Measurements from ENCODE around the gene SLC5A2. TPM values are rescaled to one million over a fixed set of nuclear protein-coding genes. Genes with fewer than 3 reads are reported as not detected.

SLC5A2 gene
- total RNA-seq, 1 experiment from 2014 or later, result 0.13 TPM

GRCh38 chr16:31507929-31508705 is 25.2 kb downstream of the SLC5A2 start, which contains the start of gene RUSF1:
Gene RUSF1, minus strand, starts transcription at chr16:31508391. Its CDS starts 18 bp downstream, at chr16:31508373.
- ChIA-PET CTCF (interaction anchor here (0.5 to 1.1 kb wide), 2 partner anchors 190 to 383 kb away, joined by 3 to 7 read pairs; no protein-coding TSS in a partner anchor), POLR2A (ENCODE audit: unreplicated experiment) (interaction anchor here (0.5 to 1.0 kb wide), 4 partner anchors 47 to 205 kb away, joined by 3 to 7 read pairs (median 4); partner anchors contain the start of gene ARMC5)
- H3F3A ChIP-seq (ENCODE audit: insufficient read depth, low read depth), result peaks cover 4% of the 10 kb centered on the region; the same call in 1 of the 2 replicates
- H3K9me2 ChIP-seq (ENCODE audit: insufficient read depth), result no peaks in the 10 kb centered on the region
- BruUV-seq (replicated peaks), result TSS peak; percentile 43
- H3K36me3 ChIP-seq (ENCODE audit: low read depth), result no peaks in the 10 kb centered on the region
- H4K20me1 ChIP-seq (ENCODE audit: insufficient read depth), result no peaks in the 10 kb centered on the region
- DNase-seq, result peak; percentile 79 to 91
- TF ChIP-seq CTCF (conservative IDR thresholded peaks at IDR 0.05) (no peak), EZH2 (IDR thresholded peaks at IDR 0.05; ENCODE audit: low read depth) (no peak)
- H3K4me2 ChIP-seq, result peak within 1 kb of the TSS; percentile 91
- peaks cover 22% of the 10 kb centered on the region for H3K4me1 ChIP-seq (replicated peaks; ENCODE audit: insufficient read depth)
- peak within 1 kb of the TSS; percentile 69 for H3K27ac ChIP-seq
- peak within 1 kb of the TSS; percentile 95 for H2AFZ ChIP-seq
- intact Hi-C loops (cut with micrococcal nuclease; ENCODE audit: unreplicated experiment), result loop anchor here (1.0 to 5.0 kb wide), 3 partner anchors 31 to 204 kb away; partner anchors contain the start of gene ARMC5
- H3K4me3 ChIP-seq, result peak within 1 kb of the TSS; percentile 69
- peaks cover 29% of the 10 kb centered on the region for H3K79me2 ChIP-seq (ENCODE audit: low read depth)
- no peaks in the 10 kb centered on the region; the same call in 1 of the 2 replicates for H3K27me3 ChIP-seq (ENCODE audit: insufficient read depth, low read depth)
- no peaks in the 10 kb centered on the region for H3K9me3 ChIP-seq (ENCODE audit: insufficient read depth, low read depth)

GRCh38 chr16:31508706-31509195 is 25.8 kb downstream of the SLC5A2 start:
- H2AFZ ChIP-seq, result peak overlapping the region; percentile 95
- no peak for DNase-seq
- peaks cover 29% of the 10 kb centered on the region for H3K79me2 ChIP-seq (ENCODE audit: low read depth)
- H3K9me3 ChIP-seq (ENCODE audit: insufficient read depth, low read depth), result no peaks in the 10 kb centered on the region
- no peaks in the 10 kb centered on the region for H3K36me3 ChIP-seq (ENCODE audit: low read depth)
- peak overlapping the region; percentile 91 for H3K4me2 ChIP-seq
- TSS peak; percentile 80 for BruUV-seq (replicated peaks)
- POLR2A ChIA-PET (ENCODE audit: unreplicated experiment), result interaction anchor here (0.5 to 1.0 kb wide), 4 partner anchors 32 to 712 kb away, joined by 3 to 7 read pairs (median 4); partner anchors contain the start of gene ARMC5
- TF ChIP-seq EZH2 (IDR thresholded peaks at IDR 0.05; ENCODE audit: low read depth) (no peak), CTCF (conservative IDR thresholded peaks at IDR 0.05) (no peak)
- peaks cover 9% of the 10 kb centered on the region; the same call in 1 of the 2 replicates for H3F3A ChIP-seq (ENCODE audit: insufficient read depth, low read depth)
- peak overlapping the region; percentile 69 for H3K27ac ChIP-seq
- no peaks in the 10 kb centered on the region for H4K20me1 ChIP-seq (ENCODE audit: insufficient read depth)
- H3K4me3 ChIP-seq, result peak overlapping the region; percentile 69
- H3K4me1 ChIP-seq (replicated peaks; ENCODE audit: insufficient read depth), result peaks cover 22% of the 10 kb centered on the region
- H3K9me2 ChIP-seq (ENCODE audit: insufficient read depth), result no peaks in the 10 kb centered on the region
- CTCF ChIA-PET, result interaction anchor here (0.5 to 1.1 kb wide), 2 partner anchors 189 to 384 kb away, joined by 3 to 7 read pairs; no protein-coding TSS in a partner anchor
- peaks cover under 1% of the 10 kb centered on the region; the same call in 1 of the 2 replicates for H3K27me3 ChIP-seq (ENCODE audit: insufficient read depth, low read depth)
- intact Hi-C loops (cut with micrococcal nuclease; ENCODE audit: unreplicated experiment), result loop anchor here (1.0 to 5.0 kb wide), 3 partner anchors 31 to 204 kb away; partner anchors contain the start of gene ARMC5

- no peaks in the 10 kb centered on the region for H3K9me2 ChIP-seq (ENCODE audit: insufficient read depth)
- BruUV-seq (replicated peaks), result no TSS peak
- CTCF ChIA-PET, result no interaction called here
- peaks cover 14% of the 10 kb centered on the region; the same call in 1 of the 2 replicates for H3K4me1 ChIP-seq (replicated peaks; ENCODE audit: insufficient read depth)
- no peaks in the 10 kb centered on the region for H3K36me3 ChIP-seq (ENCODE audit: low read depth)
- POLR2A ChIA-PET (ENCODE audit: unreplicated experiment), result no interaction called here
- peaks cover 10% of the 10 kb centered on the region; the same call in 1 of the 2 replicates for H3K79me2 ChIP-seq (ENCODE audit: low read depth)
- intact Hi-C loops (cut with micrococcal nuclease; ENCODE audit: unreplicated experiment), result no loop called here
- no peak overlapping the region for H2AFZ ChIP-seq
- peak overlapping the region; percentile 30 for H3K4me2 ChIP-seq
- DNase-seq, result peak; percentile 35 to 75
- H3K4me3 ChIP-seq, result no peak overlapping the region
- H4K20me1 ChIP-seq (ENCODE audit: insufficient read depth), result no peaks in the 10 kb centered on the region
- H3K9me3 ChIP-seq (ENCODE audit: insufficient read depth, low read depth), result 0 out of 2 replicates have a peak, but pooled peaks cover 4% of the 10 kb centered on the region
- peaks cover 40% of the 10 kb centered on the region for H3K27me3 ChIP-seq (ENCODE audit: insufficient read depth, low read depth)
- peaks cover 9% of the 10 kb centered on the region; the same call in 1 of the 2 replicates for H3F3A ChIP-seq (ENCODE audit: insufficient read depth, low read depth)
- no peak for TF ChIP-seq CTCF (conservative IDR thresholded peaks at IDR 0.05)
- no peak for TF ChIP-seq EZH2 (IDR thresholded peaks at IDR 0.05; ENCODE audit: low read depth)
- H3K27ac ChIP-seq, result no peak overlapping the region
These were observed 30.2 kb downstream of the SLC5A2 start for GRCh38 chr16:31513126-31513525.

Data from PC-9 (cell line).